ENCODE measurements around the gene HIRA.

GRCh38 chr22:19387575-19387974 is 44.0 kb downstream of the HIRA start:
- TF ChIP-seq, protein P1, sequence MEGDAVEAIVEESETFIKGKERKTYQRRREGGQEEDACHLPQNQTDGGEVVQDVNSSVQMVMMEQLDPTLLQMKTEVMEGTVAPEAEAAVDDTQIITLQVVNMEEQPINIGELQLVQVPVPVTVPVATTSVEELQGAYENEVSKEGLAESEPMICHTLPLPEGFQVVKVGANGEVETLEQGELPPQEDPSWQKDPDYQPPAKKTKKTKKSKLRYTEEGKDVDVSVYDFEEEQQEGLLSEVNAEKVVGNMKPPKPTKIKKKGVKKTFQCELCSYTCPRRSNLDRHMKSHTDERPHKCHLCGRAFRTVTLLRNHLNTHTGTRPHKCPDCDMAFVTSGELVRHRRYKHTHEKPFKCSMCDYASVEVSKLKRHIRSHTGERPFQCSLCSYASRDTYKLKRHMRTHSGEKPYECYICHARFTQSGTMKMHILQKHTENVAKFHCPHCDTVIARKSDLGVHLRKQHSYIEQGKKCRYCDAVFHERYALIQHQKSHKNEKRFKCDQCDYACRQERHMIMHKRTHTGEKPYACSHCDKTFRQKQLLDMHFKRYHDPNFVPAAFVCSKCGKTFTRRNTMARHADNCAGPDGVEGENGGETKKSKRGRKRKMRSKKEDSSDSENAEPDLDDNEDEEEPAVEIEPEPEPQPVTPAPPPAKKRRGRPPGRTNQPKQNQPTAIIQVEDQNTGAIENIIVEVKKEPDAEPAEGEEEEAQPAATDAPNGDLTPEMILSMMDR (IDR thresholded peaks at IDR 0.05; ENCODE audit: insufficient read depth, low read length, poor library complexity, severe bottlenecking): no peak
- no peak for TF ChIP-seq EZH2phosphoT487 (conservative IDR thresholded peaks at IDR 0.05; ENCODE audit: low read length)
